ENCODE measurements around the gene NCKAP1. TPM values are rescaled to one million over a fixed set of nuclear protein-coding genes. Genes with fewer than 3 reads are reported as not detected.

The NCKAP1 gene
- total RNA-seq, 4 donors from 2014 or later: 88.3 to 160 (median 122) TPM

GRCh38 chr2:183026424-183026823 is 11.8 kb downstream of the NCKAP1 start:
- 76 to 81% methylated on average over 2 of the region's 2 CpGs for WGBS, 2 donors
- no peak for DNase-seq (ENCODE audit: low spot score in 2 of 2)
- TF ChIP-seq CTCF (IDR thresholded peaks at IDR 0.05) (no peak), POLR2A (IDR thresholded peaks at IDR 0.05) (no peak)
- intact Hi-C loops (cut with DNase I; ENCODE audit: low total_unique reads): no loop called here
- H3K4me3 ChIP-seq (ENCODE audit: low read depth, poor library complexity, severe bottlenecking): no peak overlapping the region

GRCh38 chr2:183025993-183026392 is 12.3 kb downstream of the NCKAP1 start:
- TF ChIP-seq POLR2A (IDR thresholded peaks at IDR 0.05) (no peak), CTCF (IDR thresholded peaks at IDR 0.05) (no peak)
- 89 to 96% methylated on average over 3 of the region's 3 CpGs for WGBS, 2 donors

GRCh38 chr2:183024339-183025095 is 13.7 kb downstream of the NCKAP1 start:
- H3K4me3 ChIP-seq (ENCODE audit: low read depth, poor library complexity, severe bottlenecking): no peak overlapping the region
- intact Hi-C loops (cut with DNase I; ENCODE audit: low total_unique reads): no loop called here
- WGBS, 2 donors: 51 to 58% methylated on average over 8 of the region's 8 CpGs
- no peak for TF ChIP-seq CTCF (IDR thresholded peaks at IDR 0.05)
- no peak for DNase-seq (ENCODE audit: low spot score in 2 of 2)

More at GRCh38 chr2:183025993-183026392, 12.3 kb downstream of the NCKAP1 start:
- H3K4me3 ChIP-seq (ENCODE audit: low read depth, poor library complexity, severe bottlenecking): no peak overlapping the region
- DNase-seq (ENCODE audit: low spot score in 2 of 2): no peak
- intact Hi-C loops (cut with DNase I; ENCODE audit: low total_unique reads): no loop called here

GRCh38 chr2:183022711-183023110 is 15.5 kb downstream of the NCKAP1 start:
- 94 to 96% methylated on average over 3 of the region's 3 CpGs for WGBS, 2 donors
- DNase-seq (ENCODE audit: low spot score in 2 of 2): no peak
- TF ChIP-seq CTCF (IDR thresholded peaks at IDR 0.05) (no peak), POLR2A (IDR thresholded peaks at IDR 0.05) (no peak)
- intact Hi-C loops (cut with DNase I; ENCODE audit: low total_unique reads): no loop called here
- no peak overlapping the region for H3K4me3 ChIP-seq (ENCODE audit: low read depth, poor library complexity, severe bottlenecking)

GRCh38 chr2:183021613-183022012 is 16.6 kb downstream of the NCKAP1 start:
- intact Hi-C loops (cut with DNase I; ENCODE audit: low total_unique reads): no loop called here
- no peak for TF ChIP-seq CTCF (IDR thresholded peaks at IDR 0.05)
- no peak for TF ChIP-seq POLR2A (IDR thresholded peaks at IDR 0.05)
- H3K4me3 ChIP-seq (ENCODE audit: low read depth, poor library complexity, severe bottlenecking): no peak overlapping the region
- 73 to 83% methylated on average over 2 of the region's 2 CpGs for WGBS, 2 donors
- no peak for DNase-seq (ENCODE audit: low spot score in 2 of 2)
